Effector CD8-positive, alpha-beta T cell (primary cell): Measurements from ENCODE around the gene TM4SF20.

Source experiments
- DNase-seq: peaks from one replicate; lab custom pipeline; 2025; lab: John Stamatoyannopoulos, UW

The TM4SF20 gene

DNA sequence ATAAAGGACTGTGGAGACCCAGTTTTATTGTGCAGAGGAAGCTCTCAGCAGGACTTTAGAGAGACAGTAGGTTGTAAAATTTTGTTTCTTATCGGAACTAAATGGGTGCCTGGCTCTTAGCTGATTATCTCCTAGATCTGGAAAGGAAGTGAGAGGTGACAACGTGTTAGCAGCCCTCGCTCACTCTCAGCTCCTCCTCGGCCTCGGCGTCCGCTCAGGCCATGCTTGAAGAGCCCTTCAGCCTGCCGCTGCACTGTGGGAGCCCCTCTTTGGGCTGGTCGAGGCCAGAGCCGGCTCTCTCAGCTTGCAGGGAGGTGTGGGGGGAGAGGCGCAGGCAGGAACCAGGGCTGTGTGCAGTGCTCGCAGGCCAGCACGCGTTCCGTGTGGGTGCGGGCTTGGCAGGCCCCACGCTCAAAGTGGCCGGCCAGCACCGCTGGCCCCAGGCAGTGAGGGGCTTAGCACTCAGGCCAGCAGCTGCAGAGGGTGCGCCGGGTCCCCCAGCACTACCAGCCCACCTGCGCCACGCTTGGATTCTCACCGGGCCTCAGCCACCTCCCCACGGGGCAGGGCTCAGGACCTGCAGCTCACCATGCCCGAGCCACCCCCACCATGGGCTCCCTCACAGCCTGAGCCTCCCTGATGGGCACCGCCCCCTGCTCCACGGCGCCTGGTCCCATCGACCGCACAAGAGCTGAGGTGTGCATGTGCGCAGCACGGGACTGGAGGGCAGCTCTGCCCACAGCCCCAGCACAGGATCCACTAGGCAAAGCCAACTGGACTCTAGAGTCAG lies 58.6 kb downstream of the TM4SF20 start:
- no peak for DNase-seq

DNA sequence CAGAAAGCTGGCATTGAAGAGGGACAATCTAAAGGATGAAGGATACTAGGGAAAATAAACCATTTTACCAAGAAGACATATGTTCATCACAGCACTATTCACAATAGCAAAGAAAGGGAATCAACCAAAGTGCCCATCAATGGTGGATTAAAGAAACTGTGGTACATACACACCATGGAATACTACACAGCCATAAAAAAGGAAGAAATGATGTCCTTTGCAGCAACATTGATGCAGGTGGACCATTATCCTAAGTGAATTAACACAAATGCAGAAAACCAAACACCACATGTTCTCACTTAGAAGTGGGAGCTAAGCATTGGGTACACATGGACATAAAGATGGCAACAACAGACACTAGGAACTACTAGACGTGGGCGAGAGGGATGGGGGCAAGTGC lies 61.3 kb downstream of the TM4SF20 start:
- DNase-seq: no peak

DNA sequence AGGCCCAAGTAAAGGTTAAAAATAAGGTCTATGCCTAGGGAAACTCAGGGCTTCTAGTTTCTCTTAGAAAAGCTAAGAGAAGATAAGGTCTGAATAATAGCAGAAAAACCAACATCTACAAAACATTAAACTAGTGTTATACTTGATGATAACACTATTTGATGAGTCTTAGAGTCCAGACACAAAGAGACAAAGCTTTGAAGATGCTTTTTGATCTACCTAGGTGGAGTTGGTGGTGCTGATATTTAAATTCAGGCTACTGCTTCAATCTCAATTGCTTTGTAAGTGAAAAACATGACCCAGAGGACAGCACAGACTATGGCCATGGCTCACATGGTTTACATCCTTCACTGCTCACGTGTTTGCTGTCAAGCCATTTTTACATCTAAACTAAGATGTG lies 65.8 kb downstream of the TM4SF20 start:
- no peak for DNase-seq

DNA sequence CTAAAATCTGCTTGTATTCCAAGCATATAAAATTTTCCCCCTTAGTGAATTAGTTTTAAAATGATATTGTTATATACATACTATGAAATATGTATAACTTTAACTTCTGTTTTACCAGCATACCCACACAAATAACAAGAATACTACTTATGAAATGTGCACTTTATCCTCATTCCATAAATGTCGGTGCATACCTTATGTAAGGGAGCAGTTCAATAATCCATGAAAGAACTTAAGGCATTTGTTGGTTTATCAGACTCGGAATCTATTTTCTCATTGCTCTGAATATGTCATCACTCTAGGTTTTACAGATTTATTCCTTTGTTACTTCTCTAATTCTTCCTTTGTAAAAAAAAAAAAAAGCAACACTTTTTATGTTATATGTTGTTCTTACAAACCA lies 66.5 kb downstream of the TM4SF20 start:
- no peak for DNase-seq
